K562 (cell line): ENCODE results near the gene SUCNR1. TPM values are rescaled to one million over a fixed set of nuclear protein-coding genes. Genes with fewer than 3 reads are reported as not detected.

Source experiments
- ARNT ChIP-seq, 2 experiments: fragments of 450-650 bp; IDR thresholded peaks; 2 replicates each; pipeline ENCODE4 v1.6.1; 2016; ENCODE audit warnings: mild to moderate bottlenecking in 1 of 2
- BRF1 ChIP-seq: IDR thresholded peaks from 3 replicates; pipeline ENCODE4 v1.6.1; 2011; ENCODE audit warnings: borderline replicate concordance, mild to moderate bottlenecking; ENCODE audit not compliant: insufficient read length; ENCODE audit errors: extremely low read depth
- CCNT2 ChIP-seq: IDR thresholded peaks from 2 replicates; pipeline ENCODE4 v1.6.1; 2011; ENCODE audit warnings: borderline replicate concordance, low read depth, mild to moderate bottlenecking, moderate library complexity, mixed read lengths, low read length; ENCODE audit not compliant: insufficient read length; ENCODE audit errors: extremely low read depth
- EP300 ChIP-seq: IDR thresholded peaks from 2 replicates; pipeline ENCODE4 v1.6.1; 2012; ENCODE audit warnings: low read length, improper control_type of control experiment
- EP400 ChIP-seq: fragments of 450-650 bp; IDR thresholded peaks from 2 replicates; pipeline ENCODE4 v1.6.1; 2017; ENCODE audit warnings: antibody characterized with exemption, mild to moderate bottlenecking, moderate library complexity
- ESRRA ChIP-seq: fragments of 450-650 bp; IDR thresholded peaks from 2 replicates; pipeline ENCODE4 v1.6.1; 2014; ENCODE audit warnings: low read depth, mild to moderate bottlenecking, moderate library complexity, borderline replicate concordance
- ETV6 ChIP-seq, 3 experiments: fragments of 150-350 bp in 1 of 3; sonication (generic) in 1 of 3; formaldehyde crosslinking in 1 of 3; IDR thresholded peaks; 2 replicates each; pipeline versions ENCODE4 v1.6.1 to v1.8.0; 2014 to 2022; ENCODE audit warnings: borderline replicate concordance in 2 of 3, low read depth in 2 of 3, antibody characterized with exemption in 1 of 3, low read length in 1 of 3, mild to moderate bottlenecking in 1 of 3, missing genetic modification reagents in 1 of 3
- HDAC2 ChIP-seq: fragments of 450-650 bp; IDR thresholded peaks from 2 replicates; pipeline ENCODE4 v1.6.1; 2016; ENCODE audit warnings: mild to moderate bottlenecking
- KDM1A ChIP-seq, 2 experiments: fragments of 450-650 bp; IDR thresholded peaks; 2 replicates each; pipeline ENCODE4 v1.6.1; 2016; ENCODE audit warnings: mild to moderate bottlenecking in 2 of 2
- LEF1 ChIP-seq: fragments of 450-650 bp; IDR thresholded peaks from 2 replicates; pipeline ENCODE4 v1.6.1; 2016; ENCODE audit warnings: mild to moderate bottlenecking
- MAFF ChIP-seq: IDR thresholded peaks from 2 replicates; pipeline ENCODE4 v1.6.1; 2012; ENCODE audit warnings: low read length, improper control_type of control experiment
- NR2C2 ChIP-seq, 2 experiments: fragments of 200-800 bp in 1 of 2; sonication (Bioruptor generic) in 1 of 2; sonication (generic) in 1 of 2; formaldehyde crosslinking in 1 of 2; IDR thresholded peaks; 2 replicates each; pipeline versions ENCODE4 v1.6.1 to v1.8.0; 2016 to 2022; ENCODE audit warnings: mild to moderate bottlenecking in 1 of 2, missing compliant biosample characterization in 1 of 2, missing genetic modification characterization in 1 of 2, missing genetic modification reagents in 1 of 2
- SMARCA4 ChIP-seq: fragments of 450-650 bp; IDR thresholded peaks from 2 replicates; pipeline ENCODE4 v1.6.1; 2016
- SPI1 ChIP-seq: IDR thresholded peaks from 2 replicates; pipeline ENCODE4 v1.6.1; 2011; ENCODE audit warnings: low read depth, low read length, control low read depth, borderline replicate concordance
- TAL1 ChIP-seq: fragments of 450-650 bp; IDR thresholded peaks from 2 replicates; pipeline ENCODE4 v1.6.1; 2016; ENCODE audit warnings: mild to moderate bottlenecking
- TEAD4 ChIP-seq, 2 experiments: sonication (generic) in 1 of 2; formaldehyde crosslinking in 1 of 2; IDR thresholded peaks; 2 replicates each; pipeline versions ENCODE4 v1.6.1 to v1.8.0; 2012 to 2022; ENCODE audit warnings: borderline replicate concordance in 1 of 2, inconsistent platforms in 1 of 2, low read length in 1 of 2, mild to moderate bottlenecking in 1 of 2, missing genetic modification reagents in 1 of 2
- THRA ChIP-seq: fragments of 450-650 bp; IDR thresholded peaks from 2 replicates; pipeline ENCODE4 v1.6.1; 2017; ENCODE audit warnings: mild to moderate bottlenecking, moderate library complexity
- ZNF318 ChIP-seq, 2 experiments: fragments of 450-650 bp; IDR thresholded peaks; 2 replicates each; pipeline ENCODE4 v1.6.1; 2016; ENCODE audit warnings: mild to moderate bottlenecking in 2 of 2, borderline replicate concordance in 1 of 2, low read depth in 1 of 2, moderate library complexity in 1 of 2
- polyA plus RNA-seq, 8 experiments: library from polyadenylated mRNA; depleted of rRNA in 4 of 8; stranded (reverse) in 5 of 8; unstranded in 3 of 8; fragments of >200 nt; fragmentation: Nextera tagmentation in 2 of 8; fragmentation: Illumina TruSeq in 1 of 8; extraction: Ambion mirVana in 2 of 8; extraction: Trizol in 1 of 8; gene quantifications; 2 replicates each; pipeline versions ENCODE4 v1.2.1 to v1.2.3, GENCODE V29; 2011 to 2014; ENCODE audit warnings: inconsistent platforms in 1 of 8, missing spikeins in 1 of 8
- total RNA-seq, 7 experiments: library from RNA; depleted of rRNA in 6 of 7; stranded (reverse); fragments of >200 nt in 6 of 7; fragmentation: Illumina TruSeq in 2 of 7; extraction: Trizol in 2 of 7; gene quantifications; 2 replicates each; pipeline versions ENCODE4 v1.2.1 to v1.2.3, GENCODE V29; 2011 to 2021; ENCODE audit warnings: low replicate concordance in 1 of 7

SUCNR1 gene
- total and polyA plus RNA-seq, 9 of the 15 experiments (the other 6 are each of a cell fraction or from before 2014, with no cell fraction given): 0.04 to 0.54 (median 0.13) TPM

GRCh38 chr3:151875759-151876158 is 2.3 kb downstream of the SUCNR1 start (continued):
- no peak for TF ChIP-seq THRA
- peak; percentile 53; the same call in 1 of the 2 replicates for TF ChIP-seq HDAC2
- TF ChIP-seq LEF1: peak; percentile 68; the same call in 1 of the 2 replicates
- TF ChIP-seq ARNT (IDR thresholded peaks at IDR 0.05): 0 out of 4 replicates have a peak, but pooled peaks of 1 of the 2 experiments have one; percentile 60
- 0 out of 2 replicates have a peak, but pooled peaks have one; percentile 8 for TF ChIP-seq TAL1
- TF ChIP-seq EP300: peak; percentile 37; the same call in 1 of the 2 replicates
- TF ChIP-seq ETV6 (IDR thresholded peaks at IDR 0.05; ENCODE audit: borderline replicate concordance in 1 of 2, low read depth in 2 of 2, low read length in 1 of 2): peak in 1 of 2 experiments; percentile 49; a peak in 1 of 4 replicates
- TF ChIP-seq ETV6 (CRISPR knock-in tag; IDR thresholded peaks at IDR 0.05; ENCODE audit: borderline replicate concordance): no peak
- TF ChIP-seq ZNF318 (IDR thresholded peaks at IDR 0.05; ENCODE audit: borderline replicate concordance in 1 of 2, low read depth in 1 of 2): 0 out of 4 replicates have a peak, but pooled peaks of 1 of the 2 experiments have one; percentile 67
- peak; percentile 75; the same call in 1 of the 2 replicates for TF ChIP-seq SMARCA4
- TF ChIP-seq NR2C2 (CRISPR knock-in tag; IDR thresholded peaks at IDR 0.05): no peak
- TF ChIP-seq NR2C2 (tag; IDR thresholded peaks at IDR 0.05): peak; percentile 52; the same call in 1 of the 2 replicates
- TF ChIP-seq KDM1A (IDR thresholded peaks at IDR 0.05): peak; percentile 78
- TF ChIP-seq CCNT2: peak; percentile 36
- no peak for TF ChIP-seq BRF1
- TF ChIP-seq TEAD4 (IDR thresholded peaks at IDR 0.05; ENCODE audit: low read length): peak; percentile 63; the same call in 1 of the 2 replicates
- no peak for TF ChIP-seq TEAD4 (CRISPR knock-in tag; IDR thresholded peaks at IDR 0.05; ENCODE audit: borderline replicate concordance)
- peak; percentile 64; the same call in 1 of the 2 replicates for TF ChIP-seq SPI1
- TF ChIP-seq ESRRA: peak; percentile 76; the same call in 1 of the 2 replicates
- no peak for TF ChIP-seq EP400
- TF ChIP-seq MAFF: peak; percentile 77
